OCI-LY7 (cell line): ENCODE measurements around the gene CACNA2D2. TPM values are rescaled to one million over a fixed set of nuclear protein-coding genes. Genes with fewer than 3 reads are reported as not detected.

Source experiments
- BruUV-seq: library from RNA; stranded (reverse); fragments of 400-500 nt; replicated peaks from 2 replicates; lab custom pipeline; 2021; lab: Mats Ljungman, UMichigan
- CTCF ChIA-PET: fragments of 300-600 bp; sonication (Branson Sonifier 250); formaldehyde crosslinking; loops from one replicate; lab custom pipeline; 2022; ENCODE audit warnings: antibody characterized with exemption; ENCODE audit not compliant: unreplicated experiment; lab: Charles Lee
- POLR2A ChIA-PET: fragments of 300-600 bp; sonication (Branson Sonifier 250); formaldehyde crosslinking; loops from one replicate; lab custom pipeline; 2022; ENCODE audit warnings: antibody characterized with exemption; lab: Charles Lee
- DNase-seq: peaks from one replicate; pipeline ENCODE4 v3.0.0-alpha.2; 2015; ENCODE audit warnings: low spot score
- H2AFZ ChIP-seq: fragments of 200-600 bp; sonication (generic), shearing (Covaris generic); 2 replicates; pipeline ENCODE4 v1.6.1; 2014; ENCODE audit warnings: mild to moderate bottlenecking, antibody characterized with exemption, low read length, moderate library complexity
- H3K27ac ChIP-seq: fragments of 200-600 bp; sonication (generic); 2 replicates; pipeline ENCODE4 v1.5.1; 2014; ENCODE audit warnings: mixed run types, low read depth, mild to moderate bottlenecking, moderate library complexity, low read length, inconsistent platforms; ENCODE audit not compliant: poor library complexity, severe bottlenecking
- H3K36me3 ChIP-seq: fragments of 200-600 bp; sonication (generic); 2 replicates; pipeline ENCODE4 v1.6.1; 2014; ENCODE audit warnings: mild to moderate bottlenecking, antibody characterized with exemption, low read length, moderate library complexity, mixed read lengths; ENCODE audit not compliant: insufficient read depth
- H3K4me1 ChIP-seq: fragments of 200-600 bp; sonication (generic); 2 replicates; pipeline ENCODE4 v1.5.1; 2014; ENCODE audit warnings: mild to moderate bottlenecking, low read length; ENCODE audit not compliant: insufficient read depth, poor library complexity, severe bottlenecking
- H3K4me2 ChIP-seq: fragments of 200-600 bp; sonication (generic); 2 replicates; pipeline ENCODE4 v1.6.1; 2014; ENCODE audit warnings: mild to moderate bottlenecking, low read length
- H3K4me3 ChIP-seq: fragments of 200-600 bp; sonication (generic); 2 replicates; pipeline ENCODE4 v1.5.1; 2014; ENCODE audit warnings: mild to moderate bottlenecking, low read depth, low read length; ENCODE audit not compliant: poor library complexity, severe bottlenecking
- H3K79me2 ChIP-seq: fragments of 200-600 bp; sonication (generic); 2 replicates; pipeline ENCODE4 v1.6.1; 2016; ENCODE audit warnings: low read depth, mild to moderate bottlenecking, low read length, moderate library complexity, mixed read lengths; ENCODE audit not compliant: insufficient read depth
- H3K9me2 ChIP-seq: fragments of 200-600 bp; sonication (generic); 2 replicates; pipeline ENCODE4 v1.6.1; 2016; ENCODE audit warnings: mild to moderate bottlenecking, low read length, mixed read lengths; ENCODE audit not compliant: insufficient read depth
- H3K9me3 ChIP-seq: fragments of 200-600 bp; sonication (generic); 2 replicates; pipeline ENCODE4 v1.6.1; 2014; ENCODE audit warnings: mild to moderate bottlenecking, mixed run types, low read length, mixed read lengths
- H4K20me1 ChIP-seq: fragments of 200-600 bp; sonication (generic); 2 replicates; pipeline ENCODE4 v1.6.1; 2014; ENCODE audit warnings: mild to moderate bottlenecking, antibody characterized with exemption, low read length, moderate library complexity, mixed read lengths; ENCODE audit not compliant: insufficient read depth
- EZH2phosphoT487 ChIP-seq: fragments of 200-600 bp; sonication (generic); IDR thresholded peaks from 2 replicates; pipeline ENCODE4 v1.6.1; 2018; ENCODE audit warnings: low read depth, borderline replicate concordance, mild to moderate bottlenecking, mixed run types, antibody characterized with exemption, low read length, moderate library complexity, mixed read lengths
- intact Hi-C: fragments of 100-400 bp; cut with micrococcal nuclease; formaldehyde crosslinking; loops from one replicate; pipeline ENCODE4 v1.10.0; 2022; ENCODE audit not compliant: unreplicated experiment
- total RNA-seq, 2 experiments: library from RNA; depleted of rRNA in 1 of 2; stranded (reverse); fragments of >200 nt in 1 of 2; shearing (Covaris generic) in 1 of 2; gene quantifications; 2 replicates each; pipeline ENCODE4 v1.2.3, GENCODE V29; 2014 to 2022
- TF ChIP-seq, protein P1 (sequence below): fragments of 200-600 bp; sonication (generic); conservative IDR thresholded peaks from 2 replicates; pipeline ENCODE4 v1.5.1; 2014; ENCODE audit warnings: mild to moderate bottlenecking, antibody characterized with exemption, low read length, moderate library complexity, mixed read lengths

The CACNA2D2 gene
- total RNA-seq, 2 experiments from 2014 or later, result 0.09 to 0.21 TPM

DNA sequence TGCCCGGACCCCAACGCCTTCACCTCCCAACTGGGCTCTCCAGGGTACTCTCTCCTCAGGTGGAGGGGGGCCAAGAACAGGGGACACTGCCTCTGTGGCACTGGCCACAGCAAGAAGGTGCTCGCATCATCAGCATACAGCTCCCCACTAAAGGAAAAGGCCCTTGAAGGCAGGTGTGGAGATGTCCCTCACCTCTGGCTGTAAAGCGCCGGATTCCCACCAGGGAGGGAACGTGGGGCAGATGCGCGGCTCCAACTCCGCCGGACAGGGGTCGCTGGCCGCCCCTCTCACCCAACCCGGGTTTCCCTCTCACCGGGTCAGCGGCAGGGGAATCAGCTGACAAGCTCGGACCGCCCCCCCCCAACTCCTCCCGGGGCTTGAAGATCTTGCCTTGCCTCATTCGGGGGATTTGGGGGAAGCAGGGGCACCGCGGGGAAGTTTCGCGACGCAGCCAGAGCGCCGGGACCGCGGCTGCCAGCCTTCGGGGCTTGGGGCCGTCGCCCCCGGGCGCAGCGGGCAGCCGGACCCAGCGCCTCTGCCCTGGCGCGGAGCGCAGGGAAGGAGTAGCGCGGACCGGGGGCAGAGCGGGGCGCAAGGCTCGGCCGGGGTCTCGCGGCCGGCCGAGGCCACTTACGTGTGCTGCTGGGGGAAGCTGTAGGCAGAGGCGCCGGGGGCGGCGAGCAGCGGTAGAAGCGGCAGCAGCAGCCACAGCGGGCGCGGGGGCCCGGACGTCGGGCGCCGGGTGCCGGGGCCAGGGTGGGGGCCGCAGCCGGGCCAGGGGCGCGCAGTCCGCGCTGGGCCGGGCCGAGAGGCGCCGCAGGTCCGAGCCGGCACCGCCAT lies 630 bp downstream of the CACNA2D2 start:
- ChIA-PET CTCF (interaction anchor here (0.6 kb wide), 1 partner anchor 10 kb away, joined by 3 read pairs; no protein-coding TSS in a partner anchor), POLR2A (no interaction called here)
- no peaks in the 10 kb centered on the region for H3K4me1 ChIP-seq
- no peaks in the 10 kb centered on the region for H3K36me3 ChIP-seq
- no peaks in the 10 kb centered on the region for H3K9me3 ChIP-seq
- H3K4me3 ChIP-seq, result no peak overlapping the region
- intact Hi-C loops, result no loop called here
- no peaks in the 10 kb centered on the region for H3K9me2 ChIP-seq
- H4K20me1 ChIP-seq, result no peaks in the 10 kb centered on the region; the same call in 1 of the 2 replicates
- no peak overlapping the region for H3K4me2 ChIP-seq
- H2AFZ ChIP-seq, result no peak overlapping the region
- H3K27ac ChIP-seq, result no peak overlapping the region
- no peak for DNase-seq
- TF ChIP-seq, protein P1, sequence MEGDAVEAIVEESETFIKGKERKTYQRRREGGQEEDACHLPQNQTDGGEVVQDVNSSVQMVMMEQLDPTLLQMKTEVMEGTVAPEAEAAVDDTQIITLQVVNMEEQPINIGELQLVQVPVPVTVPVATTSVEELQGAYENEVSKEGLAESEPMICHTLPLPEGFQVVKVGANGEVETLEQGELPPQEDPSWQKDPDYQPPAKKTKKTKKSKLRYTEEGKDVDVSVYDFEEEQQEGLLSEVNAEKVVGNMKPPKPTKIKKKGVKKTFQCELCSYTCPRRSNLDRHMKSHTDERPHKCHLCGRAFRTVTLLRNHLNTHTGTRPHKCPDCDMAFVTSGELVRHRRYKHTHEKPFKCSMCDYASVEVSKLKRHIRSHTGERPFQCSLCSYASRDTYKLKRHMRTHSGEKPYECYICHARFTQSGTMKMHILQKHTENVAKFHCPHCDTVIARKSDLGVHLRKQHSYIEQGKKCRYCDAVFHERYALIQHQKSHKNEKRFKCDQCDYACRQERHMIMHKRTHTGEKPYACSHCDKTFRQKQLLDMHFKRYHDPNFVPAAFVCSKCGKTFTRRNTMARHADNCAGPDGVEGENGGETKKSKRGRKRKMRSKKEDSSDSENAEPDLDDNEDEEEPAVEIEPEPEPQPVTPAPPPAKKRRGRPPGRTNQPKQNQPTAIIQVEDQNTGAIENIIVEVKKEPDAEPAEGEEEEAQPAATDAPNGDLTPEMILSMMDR, result no peak
- no peak for TF ChIP-seq EZH2phosphoT487
- no TSS peak for BruUV-seq
- H3K79me2 ChIP-seq, result no peaks in the 10 kb centered on the region

GRCh38 chr3:50502225-50502583 lies 1.2 kb downstream of the CACNA2D2 start:
- H3K36me3 ChIP-seq, result no peaks in the 10 kb centered on the region
- no peaks in the 10 kb centered on the region for H3K79me2 ChIP-seq
- no peaks in the 10 kb centered on the region for H4K20me1 ChIP-seq
- intact Hi-C loops, result no loop called here
- no TSS peak for BruUV-seq
- no peak for DNase-seq
- no peak overlapping the region for H3K27ac ChIP-seq
- no peak overlapping the region for H3K4me2 ChIP-seq
- no peaks in the 10 kb centered on the region for H3K9me3 ChIP-seq
- H3K4me3 ChIP-seq, result no peak overlapping the region
- TF ChIP-seq, protein P1, result no peak
- TF ChIP-seq EZH2phosphoT487, result no peak
- ChIA-PET CTCF (interaction anchor here (0.6 kb wide), 1 partner anchor 10 kb away, joined by 3 read pairs; no protein-coding TSS in a partner anchor), POLR2A (no interaction called here)
- no peaks in the 10 kb centered on the region for H3K9me2 ChIP-seq
- H3K4me1 ChIP-seq, result no peaks in the 10 kb centered on the region
- no peak overlapping the region for H2AFZ ChIP-seq
